T-helper 9 cell (primary cell): ENCODE measurements around the gene ZNF112.

Source experiments
- DNase-seq: peaks from one replicate; pipeline ENCODE4 v3.0.0-alpha.2; 2020

Gene ZNF112

DNA sequence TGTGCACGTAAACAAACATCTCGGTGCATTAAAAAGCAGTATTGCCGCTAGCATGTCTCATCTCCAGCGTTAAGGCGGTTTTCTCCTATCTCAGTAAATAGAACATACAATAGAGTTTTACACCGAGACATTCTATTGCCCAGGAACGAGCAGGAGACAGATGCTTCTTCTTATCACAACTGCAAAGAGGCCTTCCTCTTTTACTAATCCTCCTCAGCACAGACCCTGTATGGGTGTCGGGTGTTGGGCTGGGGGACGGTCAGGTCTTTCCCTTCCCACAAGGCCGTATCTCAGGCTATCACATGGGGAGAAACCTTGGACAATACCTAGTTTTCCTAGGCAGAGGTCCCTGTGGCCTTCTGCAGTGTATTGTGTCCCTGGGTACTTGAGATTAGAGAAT, 75.6 kb downstream of the ZNF112 start:
- no peak for DNase-seq

DNA sequence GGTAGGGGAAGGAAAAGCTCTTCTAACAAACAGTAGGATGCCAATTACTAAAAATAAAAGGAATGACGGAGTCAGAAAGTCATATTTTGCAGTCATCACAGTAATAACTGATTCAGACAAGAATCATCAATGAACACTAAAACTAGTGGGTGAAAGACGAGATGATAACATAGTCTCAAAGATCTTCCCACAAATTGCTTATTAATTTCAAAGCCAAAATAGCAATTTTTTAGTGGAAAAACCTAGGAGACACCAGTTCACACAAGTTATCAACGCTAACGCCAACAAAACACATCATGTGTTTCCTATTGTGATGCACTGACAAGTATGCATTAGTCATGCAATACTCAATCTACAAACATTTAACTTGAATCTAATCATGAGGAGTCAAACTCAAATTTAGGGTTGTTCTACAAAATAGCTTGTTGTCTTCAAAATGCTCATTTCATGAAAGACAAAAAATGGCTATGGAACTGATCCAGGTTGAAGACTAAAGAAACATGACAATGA, 78.2 kb downstream of the ZNF112 start:
- no peak for DNase-seq

DNA sequence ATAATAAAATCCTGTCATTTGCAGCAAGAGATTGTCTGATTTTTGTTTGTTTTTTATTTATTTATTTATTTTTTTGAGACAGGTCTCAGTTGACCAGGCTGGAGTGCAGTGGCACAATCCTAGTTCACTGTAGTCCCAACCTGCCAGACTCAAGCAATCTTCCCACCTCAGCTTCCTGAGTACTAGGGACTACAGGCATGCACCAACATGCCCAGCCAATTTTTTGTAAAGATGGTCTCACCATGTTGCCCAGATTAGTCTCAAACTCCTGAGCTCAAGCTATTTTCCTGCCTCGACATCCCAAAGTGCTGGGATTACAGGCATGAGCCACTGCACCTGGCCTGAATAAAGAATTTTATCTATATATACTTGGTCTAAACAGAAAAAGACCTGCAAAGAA, 79.1 kb downstream of the ZNF112 start:
- no peak for DNase-seq
